GM12873 (cell line): Measurements from ENCODE around the gene INTS7.

Experiments
- TF ChIP-seq, protein P1 (sequence below): IDR thresholded peaks from 2 replicates; pipeline ENCODE4 v1.5.1; 2012; ENCODE audit warnings: low read depth, mild to moderate bottlenecking, moderate library complexity, low read length, control low read depth; ENCODE audit not compliant: insufficient read depth; ENCODE audit errors: missing control alignments

INTS7 gene

DNA sequence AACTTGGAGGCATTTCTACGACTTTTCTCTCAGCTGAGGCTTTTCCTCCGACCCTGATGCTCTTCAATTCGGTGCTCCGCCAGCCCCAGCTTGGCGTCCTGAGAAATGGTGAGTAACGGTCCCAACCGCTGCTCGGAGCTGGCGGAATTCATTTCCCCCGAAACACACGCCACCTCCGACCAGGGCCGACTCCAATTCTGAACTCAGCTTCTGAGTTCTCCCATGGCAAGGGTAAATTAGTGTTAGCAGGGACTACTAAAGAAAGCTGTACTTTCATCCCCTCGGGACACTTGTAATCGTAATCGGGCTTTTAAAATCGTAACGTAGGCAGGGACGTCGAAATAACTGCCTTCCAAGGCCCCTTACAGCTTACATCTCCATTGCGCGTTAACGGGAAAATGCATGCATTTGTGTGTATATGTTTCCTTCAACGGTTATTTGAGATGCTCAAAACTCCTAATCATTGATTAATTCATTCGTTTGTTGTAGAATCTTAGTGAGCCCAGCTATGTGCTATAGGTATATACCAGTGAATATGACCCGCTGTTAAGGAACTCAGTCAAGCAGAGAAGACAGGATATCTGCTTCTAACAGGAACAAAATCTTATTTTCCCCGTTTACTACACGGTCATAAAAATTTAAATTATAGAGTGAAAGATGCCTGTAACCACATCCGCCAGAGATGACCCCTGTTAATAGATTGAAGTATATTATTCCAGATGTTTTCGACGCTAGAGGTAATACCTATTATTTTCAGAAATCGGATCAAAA is 663 bp upstream of the INTS7 start:
- TF ChIP-seq, protein P1, sequence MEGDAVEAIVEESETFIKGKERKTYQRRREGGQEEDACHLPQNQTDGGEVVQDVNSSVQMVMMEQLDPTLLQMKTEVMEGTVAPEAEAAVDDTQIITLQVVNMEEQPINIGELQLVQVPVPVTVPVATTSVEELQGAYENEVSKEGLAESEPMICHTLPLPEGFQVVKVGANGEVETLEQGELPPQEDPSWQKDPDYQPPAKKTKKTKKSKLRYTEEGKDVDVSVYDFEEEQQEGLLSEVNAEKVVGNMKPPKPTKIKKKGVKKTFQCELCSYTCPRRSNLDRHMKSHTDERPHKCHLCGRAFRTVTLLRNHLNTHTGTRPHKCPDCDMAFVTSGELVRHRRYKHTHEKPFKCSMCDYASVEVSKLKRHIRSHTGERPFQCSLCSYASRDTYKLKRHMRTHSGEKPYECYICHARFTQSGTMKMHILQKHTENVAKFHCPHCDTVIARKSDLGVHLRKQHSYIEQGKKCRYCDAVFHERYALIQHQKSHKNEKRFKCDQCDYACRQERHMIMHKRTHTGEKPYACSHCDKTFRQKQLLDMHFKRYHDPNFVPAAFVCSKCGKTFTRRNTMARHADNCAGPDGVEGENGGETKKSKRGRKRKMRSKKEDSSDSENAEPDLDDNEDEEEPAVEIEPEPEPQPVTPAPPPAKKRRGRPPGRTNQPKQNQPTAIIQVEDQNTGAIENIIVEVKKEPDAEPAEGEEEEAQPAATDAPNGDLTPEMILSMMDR: no peak

DNA sequence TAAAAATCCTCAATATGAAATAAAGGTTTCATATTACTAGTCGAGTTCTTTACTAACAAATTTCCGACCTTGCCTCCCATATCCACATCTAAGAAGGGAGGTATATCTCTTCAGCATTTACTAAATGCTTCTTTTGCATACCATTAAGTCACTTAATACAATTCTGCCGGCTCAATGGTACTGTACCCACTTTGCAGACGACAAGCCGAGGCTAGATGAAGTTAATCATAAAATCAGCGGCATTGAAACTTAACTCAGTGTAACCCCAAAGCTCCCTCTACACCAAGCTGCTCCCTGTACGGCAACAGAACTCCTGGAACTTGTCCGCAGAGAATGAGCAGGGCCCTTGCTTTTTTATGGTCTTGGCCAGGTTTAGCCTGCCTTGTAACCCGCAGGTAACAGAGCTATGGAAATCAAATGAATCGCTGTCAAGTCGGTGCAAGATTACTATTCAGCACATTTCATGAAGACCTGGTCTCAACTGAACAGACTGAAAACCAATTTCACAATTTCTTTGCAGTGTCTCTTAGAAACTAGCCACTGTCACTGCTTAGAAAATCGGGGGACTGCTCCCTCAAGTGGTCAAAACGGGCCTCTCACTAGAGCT is 738 bp downstream of the INTS7 start:
- TF ChIP-seq, protein P1: no peak

DNA sequence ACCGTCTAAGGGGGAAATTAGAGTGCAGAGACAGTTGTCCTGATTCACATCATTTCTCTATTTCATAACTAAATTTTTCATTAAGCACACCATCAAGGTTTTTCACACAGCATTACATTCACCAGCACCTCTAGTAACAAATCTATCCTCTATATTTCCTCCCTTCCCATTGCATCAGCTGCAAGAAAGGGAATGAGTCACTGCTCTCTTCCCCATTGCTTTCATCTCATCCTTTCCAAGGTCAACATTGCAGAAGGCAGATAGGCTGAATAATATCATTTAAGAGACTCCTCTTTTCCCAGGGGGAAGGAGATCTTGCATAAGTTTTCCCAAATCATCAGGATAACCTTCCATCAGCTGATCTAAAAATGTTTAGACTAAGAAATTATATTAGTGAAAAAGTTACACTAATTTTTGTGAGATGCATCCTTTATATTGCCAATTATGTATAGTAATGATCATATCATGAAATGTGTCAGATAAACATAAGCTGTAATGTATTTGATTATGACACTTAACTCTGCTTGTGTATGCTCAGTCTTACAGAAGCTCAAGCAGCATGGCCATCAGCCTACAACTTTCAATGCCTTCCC is 4.3 kb downstream of the INTS7 start:
- TF ChIP-seq, protein P1: no peak

DNA sequence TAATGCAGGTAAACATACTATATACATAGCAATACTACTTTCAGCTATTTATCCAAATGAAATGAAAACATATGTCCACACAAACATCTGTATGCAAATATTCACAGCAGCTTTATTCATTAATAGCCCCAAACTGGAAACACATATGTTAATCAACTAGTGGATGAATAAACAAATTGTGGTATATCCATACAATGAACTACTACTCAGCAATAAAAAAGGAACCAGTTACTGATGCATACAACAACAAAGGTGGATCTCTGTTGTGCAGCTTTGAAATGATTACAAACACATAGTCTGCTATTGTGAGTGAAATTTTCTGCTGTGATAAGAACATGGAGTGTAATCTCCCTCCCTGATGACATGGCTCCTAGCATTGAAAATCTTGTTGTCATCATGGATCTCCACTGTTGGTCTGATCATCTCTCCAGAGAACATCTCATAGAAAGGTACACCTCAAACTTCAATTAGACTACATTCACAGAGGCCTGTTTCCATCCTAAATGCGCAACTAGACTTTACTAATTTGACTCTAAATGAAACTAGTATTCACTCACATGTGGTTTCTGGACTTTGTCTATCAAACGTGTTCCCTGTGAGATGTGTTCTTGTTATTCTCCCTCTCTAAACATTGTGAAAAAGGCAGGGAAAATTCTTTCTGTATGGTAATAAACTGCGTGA is 10.7 kb downstream of the INTS7 start:
- TF ChIP-seq, protein P1: no peak

DNA sequence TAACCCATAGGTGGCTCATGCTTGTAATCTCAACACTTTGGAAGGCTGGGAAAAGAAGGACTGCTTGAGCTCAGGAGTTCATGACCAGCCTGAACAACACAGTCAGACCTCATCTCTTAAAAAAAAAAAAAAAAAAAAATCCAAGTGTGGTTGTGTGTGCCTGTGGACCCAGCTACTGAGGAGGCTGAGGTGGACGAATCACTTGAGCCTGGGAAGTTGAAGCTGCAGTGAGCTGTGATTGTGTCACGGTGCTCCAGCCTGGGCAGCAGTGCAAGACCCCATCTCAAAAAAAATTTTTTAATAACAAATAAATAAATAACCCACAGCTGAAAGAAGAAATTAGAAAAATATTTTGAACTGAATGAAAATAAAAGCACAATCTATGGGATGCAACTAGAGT is 13.8 kb downstream of the INTS7 start:
- TF ChIP-seq, protein P1: no peak

DNA sequence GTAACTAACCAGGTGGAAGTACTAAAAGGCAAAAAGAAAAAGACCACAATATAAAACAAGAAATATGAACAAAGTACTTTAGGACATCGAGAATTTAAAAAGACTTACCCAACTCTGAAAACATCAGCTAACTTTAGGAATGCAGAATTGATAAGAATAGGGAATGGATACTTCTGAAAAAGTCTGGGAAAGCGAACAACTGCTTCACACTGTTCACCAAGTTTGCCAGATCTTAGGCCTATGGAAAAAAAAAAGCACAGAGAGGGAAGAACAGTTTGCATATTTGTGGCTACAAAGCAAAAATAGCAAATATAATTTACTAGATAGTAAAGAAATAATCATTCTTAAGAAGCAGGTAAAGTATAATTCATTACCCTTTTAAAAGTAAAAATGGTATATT is 14.4 kb downstream of the INTS7 start:
- TF ChIP-seq, protein P1: no peak

DNA sequence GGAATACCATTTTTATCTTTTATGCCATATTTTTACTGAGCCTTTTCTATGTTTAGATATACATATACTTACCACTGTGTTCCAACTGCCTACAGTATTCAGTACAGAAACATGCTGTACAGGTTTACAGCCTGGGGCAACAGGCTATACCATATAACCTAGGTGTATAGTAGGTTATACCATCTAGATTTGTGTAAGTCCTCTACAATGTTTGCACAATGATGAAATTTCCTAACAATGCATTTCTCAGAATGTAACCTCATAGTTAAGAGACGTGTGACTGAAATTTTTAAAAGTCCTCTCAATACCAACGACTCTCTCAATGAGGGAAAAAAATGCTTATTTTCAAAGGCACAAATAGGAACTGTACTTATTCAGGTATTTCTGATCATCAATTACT is 21.7 kb downstream of the INTS7 start:
- TF ChIP-seq, protein P1: no peak
